ENCODE measurements around the gene SGCA. TPM values are rescaled to one million over a fixed set of nuclear protein-coding genes. Genes with fewer than 3 reads are reported as not detected.

The SGCA gene
- 0.84 to 1.9 TPM (median 1.5 TPM) in 5 replicates for total RNA-seq (2022; extraction: Qiagen RNA extraction; ENCODE audit: low read depth)

GRCh38 chr17:50165867-50166517 lies at the start of gene SGCA:
Gene SGCA (plus strand): TSS chr17:50166005. CDS start chr17:50166041, 36 bp downstream.

DNA sequence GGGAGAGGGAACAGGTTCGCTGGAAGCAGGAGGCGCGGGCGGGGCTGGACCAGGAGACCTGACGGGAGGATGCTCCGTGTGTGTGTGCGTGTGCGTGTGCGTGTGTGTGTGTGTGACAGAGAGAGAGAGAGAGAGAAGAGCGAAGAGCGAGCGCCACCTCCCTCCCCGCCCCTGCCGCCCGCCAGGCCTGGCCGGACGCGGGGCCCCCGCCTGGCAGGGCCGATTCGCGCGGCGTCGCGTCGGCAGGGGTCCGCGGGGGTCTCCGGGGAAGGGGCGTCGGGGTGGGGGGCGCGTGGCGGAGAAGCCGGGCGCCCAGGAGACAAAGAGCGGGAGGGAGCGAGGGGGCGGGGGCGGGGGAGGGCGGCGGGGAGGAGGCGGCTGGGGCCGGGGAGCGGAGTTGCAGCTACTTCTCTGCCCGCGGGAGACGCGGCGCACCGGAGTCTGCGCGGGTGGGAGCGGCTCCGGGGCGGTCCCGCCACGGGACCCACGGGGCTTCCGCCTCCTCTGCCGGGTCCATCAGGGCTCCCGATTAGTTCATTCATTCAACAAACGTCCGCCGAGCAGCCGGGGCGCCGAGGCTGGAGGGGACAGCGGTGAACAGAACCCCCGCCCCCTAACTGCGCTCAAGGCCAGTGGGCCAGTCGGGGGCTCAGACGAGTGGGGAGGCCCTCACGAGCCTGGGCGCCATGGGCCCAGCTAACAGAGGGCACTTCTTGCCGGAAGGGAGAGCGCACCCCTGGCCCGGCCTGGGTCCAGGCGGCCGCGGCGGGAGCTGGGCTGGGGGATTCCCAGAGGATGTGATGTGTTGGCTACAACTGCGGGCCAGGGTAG lies 35.9 kb upstream of the SGCA start, which contains the start of gene SAMD14:
Gene SAMD14 (minus strand): TSS at position 433 of the 831 bp plus-strand sequence. CDS start 5,201 bp downstream, outside the sequence.

GRCh38 chr17:50150354-50151040 lies 15.3 kb upstream of the SGCA start, which contains the start of gene PPP1R9B:
Gene PPP1R9B (minus strand): TSS chr17:50150677. CDS start chr17:50150513, 164 bp downstream.

GRCh38 chr17:50201276-50201854 lies 35.6 kb downstream of the SGCA start, which contains the start of gene COL1A1:
Gene COL1A1 (minus strand): TSS chr17:50201631. CDS start chr17:50201513, 118 bp downstream.

Other genes starting within 250 kb of the SGCA start
- gene DLX4, start 196.8 kb upstream of the SGCA start, total RNA-seq (2022; extraction: Qiagen RNA extraction; ENCODE audit: low read depth), result 1.4 to 3.2 TPM (median 2.6 TPM) in 5 replicates
- gene DLX3, start 170.8 kb upstream of the SGCA start, total RNA-seq (2022; extraction: Qiagen RNA extraction; ENCODE audit: low read depth), result 0.14 to 0.23 TPM (median 0.19 TPM) in 5 replicates
- gene ITGA3, start 109.9 kb upstream of the SGCA start, total RNA-seq (2022; extraction: Qiagen RNA extraction; ENCODE audit: low read depth), result 411 to 486 TPM (median 441 TPM) in 5 replicates
- gene PDK2, start 70.7 kb upstream of the SGCA start, total RNA-seq (2022; extraction: Qiagen RNA extraction; ENCODE audit: low read depth), result 11.3 to 19.7 TPM (median 17.8 TPM) in 5 replicates
- 0.22 to 0.85 TPM (median 0.35 TPM) in 5 replicates for gene SAMD14, start 35.8 kb upstream of the SGCA start, total RNA-seq (2022; extraction: Qiagen RNA extraction; ENCODE audit: low read depth)
- gene PPP1R9B, start 15.3 kb upstream of the SGCA start, total RNA-seq (2022; extraction: Qiagen RNA extraction; ENCODE audit: low read depth), result 47.0 to 62.9 TPM (median 59.0 TPM) in 5 replicates
- gene COL1A1, start 35.6 kb downstream of the SGCA start, total RNA-seq (2022; extraction: Qiagen RNA extraction; ENCODE audit: low read depth), result 6.9 to 12.8 TPM (median 10.5 TPM) in 5 replicates
- gene TMEM92, start 108.5 kb downstream of the SGCA start, total RNA-seq (2022; extraction: Qiagen RNA extraction; ENCODE audit: low read depth), result 24.5 to 28.2 TPM (median 27.3 TPM) in 5 replicates
- 19.4 to 30.1 TPM (median 20.4 TPM) in 5 replicates for gene XYLT2, start 180.1 kb downstream of the SGCA start, total RNA-seq (2022; extraction: Qiagen RNA extraction; ENCODE audit: low read depth)
- 140 to 167 TPM (median 158 TPM) in 5 replicates for gene MRPL27, start 207.2 kb downstream of the SGCA start, total RNA-seq (2022; extraction: Qiagen RNA extraction; ENCODE audit: low read depth)
- gene EME1, start 207.2 kb downstream of the SGCA start, total RNA-seq (2022; extraction: Qiagen RNA extraction; ENCODE audit: low read depth), result 14.7 to 16.8 TPM (median 15.6 TPM) in 5 replicates
- gene LRRC59, start 231.5 kb downstream of the SGCA start, total RNA-seq (2022; extraction: Qiagen RNA extraction; ENCODE audit: low read depth), result 228 to 240 TPM (median 230 TPM) in 5 replicates

Data from A549 treated with CpdA at 1 μM for 4 hours (cell line).